Adrenal gland (tissue), 5 donors: ENCODE results near the gene GALT.

ENCODE experiments used
- CTCF ChIP-seq, 6 experiments: fragments of 450-650 bp in 4 of 6; fragments of 200-600 bp in 2 of 6; sonication (generic) in 1 of 6; IDR thresholded peaks; 1 replicate in 5 of 6; 2 replicates in 1 of 6; pipeline versions ENCODE4 v1.5.1 to v1.8.0; 2016 to 2021; ENCODE audit warnings: antibody characterized with exemption in 6 of 6, mild to moderate bottlenecking in 2 of 6, moderate library complexity in 1 of 6
- POLR2A ChIP-seq, 2 donors: fragments of 450-650 bp; IDR thresholded peaks; one replicate each; pipeline ENCODE4 v1.6.1; 2017; ENCODE audit warnings: antibody characterized with exemption in 2 of 2, mild to moderate bottlenecking in 2 of 2, moderate library complexity in 1 of 2
- donor health status: DM: no; HTN: no; CAD: no.

- TF ChIP-seq CTCF (IDR thresholded peaks at IDR 0.05) (no peak), POLR2A (IDR thresholded peaks at IDR 0.05) (no peak)
These were observed 8.9 kb downstream of the GALT start for GRCh38 chr9:34655394-34655793.
